OCI-LY3 (cell line): Measurements from ENCODE around the gene CDH6.

ENCODE experiments used
- CTCF ChIP-seq: fragments of 200-600, 300-600 bp; sonication (generic); IDR thresholded peaks from 2 replicates; pipeline ENCODE4 v1.5.1; 2014; ENCODE audit warnings: antibody characterized with exemption, low read length, low read depth
- EZH2phosphoT487 ChIP-seq: fragments of 200-600 bp; shearing (Covaris generic); IDR thresholded peaks from 2 replicates; pipeline ENCODE4 v1.6.1; 2018; ENCODE audit warnings: antibody characterized with exemption, mixed run types, low read depth

- TF ChIP-seq CTCF = no peak
- TF ChIP-seq EZH2phosphoT487 = no peak
These were observed 169.6 kb downstream of the CDH6 start for GRCh38 chr5:31362931-31363568.
